22Rv1 (cell line): Measurements from ENCODE around the gene FNIP1.

Experiments
- CTCF ChIP-seq: fragments of 450-650 bp; IDR thresholded peaks from 2 replicates; pipeline ENCODE4 v1.5.1; 2017; ENCODE audit warnings: mild to moderate bottlenecking
- ZFX ChIP-seq: fragments of 450-650 bp; IDR thresholded peaks from 2 replicates; pipeline ENCODE4 v1.6.1; 2017; ENCODE audit warnings: antibody characterized with exemption, borderline replicate concordance

- TF ChIP-seq CTCF (no peak), ZFX (no peak)
Measured at GRCh38 chr5:131792896-131793295, 3.9 kb downstream of the FNIP1 start.
